Measurements from ENCODE around the gene BPGM.

Gene BPGM

GRCh38 chr7:134649226-134649775 lies 2.6 kb downstream of the BPGM start:
- TF ChIP-seq, protein P1, sequence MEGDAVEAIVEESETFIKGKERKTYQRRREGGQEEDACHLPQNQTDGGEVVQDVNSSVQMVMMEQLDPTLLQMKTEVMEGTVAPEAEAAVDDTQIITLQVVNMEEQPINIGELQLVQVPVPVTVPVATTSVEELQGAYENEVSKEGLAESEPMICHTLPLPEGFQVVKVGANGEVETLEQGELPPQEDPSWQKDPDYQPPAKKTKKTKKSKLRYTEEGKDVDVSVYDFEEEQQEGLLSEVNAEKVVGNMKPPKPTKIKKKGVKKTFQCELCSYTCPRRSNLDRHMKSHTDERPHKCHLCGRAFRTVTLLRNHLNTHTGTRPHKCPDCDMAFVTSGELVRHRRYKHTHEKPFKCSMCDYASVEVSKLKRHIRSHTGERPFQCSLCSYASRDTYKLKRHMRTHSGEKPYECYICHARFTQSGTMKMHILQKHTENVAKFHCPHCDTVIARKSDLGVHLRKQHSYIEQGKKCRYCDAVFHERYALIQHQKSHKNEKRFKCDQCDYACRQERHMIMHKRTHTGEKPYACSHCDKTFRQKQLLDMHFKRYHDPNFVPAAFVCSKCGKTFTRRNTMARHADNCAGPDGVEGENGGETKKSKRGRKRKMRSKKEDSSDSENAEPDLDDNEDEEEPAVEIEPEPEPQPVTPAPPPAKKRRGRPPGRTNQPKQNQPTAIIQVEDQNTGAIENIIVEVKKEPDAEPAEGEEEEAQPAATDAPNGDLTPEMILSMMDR (IDR thresholded peaks at IDR 0.05; ENCODE audit: insufficient read depth, low read length, poor library complexity, severe bottlenecking): no peak
- TF ChIP-seq EZH2phosphoT487 (conservative IDR thresholded peaks at IDR 0.05; ENCODE audit: low read length): no peak
- no peaks in the 10 kb centered on the region for H3K79me2 ChIP-seq (ENCODE audit: insufficient read depth, low read length)
- H4K20me1 ChIP-seq (ENCODE audit: low read depth, low read length): no peaks in the 10 kb centered on the region
- H3K4me3 ChIP-seq (ENCODE audit: insufficient read depth, low read length, poor library complexity, severe bottlenecking): no peak overlapping the region
- no peaks in the 10 kb centered on the region for H3K36me3 ChIP-seq (ENCODE audit: low read length)
- H3K9ac ChIP-seq (ENCODE audit: low read length): no peak overlapping the region
- no peaks in the 10 kb centered on the region for H3K9me3 ChIP-seq (ENCODE audit: insufficient read depth, low read length)
- no peak overlapping the region for H3K27ac ChIP-seq (ENCODE audit: low read depth, low read length)
- no peaks in the 10 kb centered on the region for H3K9me2 ChIP-seq (replicated peaks; ENCODE audit: insufficient read depth, low read length)
- no peaks in the 10 kb centered on the region for H3K27me3 ChIP-seq (ENCODE audit: low read length)
- H3F3A ChIP-seq (ENCODE audit: insufficient read depth): 0 out of 2 replicates have a peak, but pooled peaks cover 4% of the 10 kb centered on the region
- H3K4me2 ChIP-seq (ENCODE audit: low read depth, low read length, poor library complexity, severe bottlenecking): no peak overlapping the region
- H2AFZ ChIP-seq (ENCODE audit: low read depth, low read length, severe bottlenecking): no peak overlapping the region

DNA sequence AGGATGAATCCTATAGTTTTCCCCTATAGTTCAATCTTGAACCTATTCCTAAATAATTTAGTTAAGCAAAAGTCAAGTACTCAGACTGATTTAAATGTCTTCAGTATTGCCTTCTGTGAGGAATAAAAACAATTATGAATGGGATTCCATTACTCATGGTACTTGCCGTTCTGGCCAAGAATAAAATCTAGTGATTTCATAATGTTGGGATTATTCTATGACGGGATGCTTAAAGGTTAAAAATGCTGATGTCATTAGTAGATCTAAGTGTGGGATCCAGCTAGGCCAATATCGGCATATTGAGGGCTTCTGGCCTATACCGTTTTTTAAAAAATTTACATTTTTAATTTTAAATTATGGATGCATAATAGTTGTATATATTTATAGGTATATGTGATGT lies 5.3 kb downstream of the BPGM start:
- H3K79me2 ChIP-seq (ENCODE audit: insufficient read depth, low read length): no peaks in the 10 kb centered on the region
- H3K27me3 ChIP-seq (ENCODE audit: low read length): no peaks in the 10 kb centered on the region
- H3K36me3 ChIP-seq (ENCODE audit: low read length): no peaks in the 10 kb centered on the region
- H3K9me3 ChIP-seq (ENCODE audit: insufficient read depth, low read length): no peaks in the 10 kb centered on the region
- H3K9ac ChIP-seq (ENCODE audit: low read length): no peak overlapping the region
- no peaks in the 10 kb centered on the region for H3K9me2 ChIP-seq (replicated peaks; ENCODE audit: insufficient read depth, low read length)
- no peaks in the 10 kb centered on the region for H3F3A ChIP-seq (ENCODE audit: insufficient read depth)
- no peak overlapping the region for H3K4me2 ChIP-seq (ENCODE audit: low read depth, low read length, poor library complexity, severe bottlenecking)
- TF ChIP-seq, protein P1 (IDR thresholded peaks at IDR 0.05; ENCODE audit: insufficient read depth, low read length, poor library complexity, severe bottlenecking): no peak
- TF ChIP-seq EZH2phosphoT487 (conservative IDR thresholded peaks at IDR 0.05; ENCODE audit: low read length): no peak
- no peak overlapping the region for H3K27ac ChIP-seq (ENCODE audit: low read depth, low read length)
- H4K20me1 ChIP-seq (ENCODE audit: low read depth, low read length): no peaks in the 10 kb centered on the region
- H2AFZ ChIP-seq (ENCODE audit: low read depth, low read length, severe bottlenecking): no peak overlapping the region
- no peak overlapping the region for H3K4me3 ChIP-seq (ENCODE audit: insufficient read depth, low read length, poor library complexity, severe bottlenecking)

DNA sequence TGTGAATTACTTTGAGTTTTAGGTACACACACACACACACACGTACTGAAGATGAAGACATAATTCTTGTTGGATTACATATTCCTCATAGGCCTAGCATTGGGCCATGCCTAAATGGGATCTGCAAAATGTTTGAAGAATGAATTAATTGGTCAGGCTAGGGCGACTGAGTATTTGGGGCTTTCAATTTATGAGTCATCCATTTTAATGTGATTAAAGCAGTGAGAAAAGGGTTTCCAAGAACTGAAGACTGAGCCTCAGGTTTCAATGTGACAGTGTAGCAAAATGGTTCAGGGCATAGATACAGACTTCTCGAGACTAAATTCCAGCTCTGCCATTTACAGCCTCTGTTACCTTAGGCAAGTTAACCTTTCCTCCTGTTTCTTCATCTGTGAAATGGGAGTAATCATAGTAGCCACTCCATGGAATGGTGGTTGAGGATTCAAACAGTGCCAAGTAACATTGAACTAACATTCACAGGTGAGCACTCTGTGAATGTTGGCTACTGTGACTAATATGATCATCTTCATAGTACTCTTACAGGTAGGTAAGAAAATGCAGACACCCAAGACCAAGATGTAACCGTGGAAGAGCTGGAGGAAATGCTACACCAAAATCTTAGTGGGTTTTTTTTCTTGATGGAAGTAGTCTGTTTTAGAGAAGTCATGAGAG lies 7.6 kb downstream of the BPGM start:
- Histone ChIP-seq H3K9ac (ENCODE audit: low read length) (no peak overlapping the region), H3K9me3 (ENCODE audit: insufficient read depth, low read length) (no peaks in the 10 kb centered on the region), H3K36me3 (ENCODE audit: low read length) (no peaks in the 10 kb centered on the region), H4K20me1 (ENCODE audit: low read depth, low read length) (no peaks in the 10 kb centered on the region), H3F3A (ENCODE audit: insufficient read depth) (no peaks in the 10 kb centered on the region), H2AFZ (ENCODE audit: low read depth, low read length, severe bottlenecking) (no peak overlapping the region), H3K27me3 (ENCODE audit: low read length) (no peaks in the 10 kb centered on the region), H3K4me3 (ENCODE audit: insufficient read depth, low read length, poor library complexity, severe bottlenecking) (no peak overlapping the region), H3K27ac (ENCODE audit: low read depth, low read length) (no peak overlapping the region), H3K9me2 (replicated peaks; ENCODE audit: insufficient read depth, low read length) (no peaks in the 10 kb centered on the region), H3K79me2 (ENCODE audit: insufficient read depth, low read length) (no peaks in the 10 kb centered on the region), H3K4me2 (ENCODE audit: low read depth, low read length, poor library complexity, severe bottlenecking) (no peak overlapping the region)
- no peak for TF ChIP-seq EZH2phosphoT487 (conservative IDR thresholded peaks at IDR 0.05; ENCODE audit: low read length)
- TF ChIP-seq, protein P1 (IDR thresholded peaks at IDR 0.05; ENCODE audit: insufficient read depth, low read length, poor library complexity, severe bottlenecking): no peak
